Right renal pelvis (tissue), 4 donors: Measurements from ENCODE around the gene ARHGEF10L. TPM values are rescaled to one million over a fixed set of nuclear protein-coding genes. Genes with fewer than 3 reads are reported as not detected.

ENCODE experiments used
- DNase-seq, 4 donors: peaks; one replicate each; pipeline ENCODE4 v3.0.0-alpha.2; 2013; ENCODE audit warnings: low read depth in 4 of 4, low spot score in 3 of 4, missing footprints in 1 of 4
- polyA plus RNA-seq, 4 donors: library from polyadenylated mRNA; unstranded; fragments of 120-200 nt; gene quantifications; one replicate each; pipeline ENCODE4 v1.2.1, GENCODE V29; 2013; ENCODE audit not compliant: insufficient read length in 4 of 4

The ARHGEF10L gene
- polyA plus RNA-seq, 4 donors: 40.6 to 51.3 (median 44.6) TPM

DNA sequence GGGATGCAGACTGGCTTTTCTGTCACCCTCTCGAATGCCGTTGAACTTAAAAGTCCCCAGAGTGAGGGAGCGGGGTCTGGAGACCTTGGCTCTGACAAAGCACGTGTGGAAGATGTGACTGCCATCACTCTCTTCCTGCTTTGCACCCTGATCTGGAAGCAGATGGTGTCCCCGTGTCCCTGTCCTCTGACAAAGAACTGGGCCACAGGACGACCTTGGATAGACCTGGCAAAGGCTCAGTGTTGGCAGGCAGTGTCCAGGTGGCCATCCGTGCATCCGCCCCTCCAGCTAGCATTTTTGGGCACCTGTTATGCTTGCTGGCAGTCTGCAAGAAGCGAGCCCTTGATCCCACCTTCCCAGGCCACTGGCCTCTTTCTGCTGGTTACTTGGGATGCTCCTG, 27.4 kb downstream of the ARHGEF10L start:
- DNase-seq: no peak

DNA sequence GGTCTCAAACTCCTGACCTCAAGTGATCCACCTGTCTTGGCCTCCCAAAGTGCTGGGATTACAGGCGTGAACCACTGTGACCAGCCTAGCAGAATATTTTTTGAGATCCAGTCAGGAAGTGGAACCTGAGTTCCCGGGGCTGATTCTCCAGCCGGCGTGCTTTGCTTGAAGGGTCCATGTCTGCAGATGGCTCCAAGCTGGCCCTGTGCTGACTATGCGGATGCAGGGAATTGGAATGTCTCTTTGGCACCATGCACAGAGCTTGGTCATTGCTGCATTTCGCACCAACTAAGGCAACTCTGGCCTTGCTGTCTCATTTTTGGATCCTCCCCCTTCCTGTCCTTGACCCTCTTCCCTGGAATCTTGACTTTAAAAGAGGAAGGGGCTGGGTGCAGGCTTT, 28.1 kb downstream of the ARHGEF10L start:
- DNase-seq: no peak

DNA sequence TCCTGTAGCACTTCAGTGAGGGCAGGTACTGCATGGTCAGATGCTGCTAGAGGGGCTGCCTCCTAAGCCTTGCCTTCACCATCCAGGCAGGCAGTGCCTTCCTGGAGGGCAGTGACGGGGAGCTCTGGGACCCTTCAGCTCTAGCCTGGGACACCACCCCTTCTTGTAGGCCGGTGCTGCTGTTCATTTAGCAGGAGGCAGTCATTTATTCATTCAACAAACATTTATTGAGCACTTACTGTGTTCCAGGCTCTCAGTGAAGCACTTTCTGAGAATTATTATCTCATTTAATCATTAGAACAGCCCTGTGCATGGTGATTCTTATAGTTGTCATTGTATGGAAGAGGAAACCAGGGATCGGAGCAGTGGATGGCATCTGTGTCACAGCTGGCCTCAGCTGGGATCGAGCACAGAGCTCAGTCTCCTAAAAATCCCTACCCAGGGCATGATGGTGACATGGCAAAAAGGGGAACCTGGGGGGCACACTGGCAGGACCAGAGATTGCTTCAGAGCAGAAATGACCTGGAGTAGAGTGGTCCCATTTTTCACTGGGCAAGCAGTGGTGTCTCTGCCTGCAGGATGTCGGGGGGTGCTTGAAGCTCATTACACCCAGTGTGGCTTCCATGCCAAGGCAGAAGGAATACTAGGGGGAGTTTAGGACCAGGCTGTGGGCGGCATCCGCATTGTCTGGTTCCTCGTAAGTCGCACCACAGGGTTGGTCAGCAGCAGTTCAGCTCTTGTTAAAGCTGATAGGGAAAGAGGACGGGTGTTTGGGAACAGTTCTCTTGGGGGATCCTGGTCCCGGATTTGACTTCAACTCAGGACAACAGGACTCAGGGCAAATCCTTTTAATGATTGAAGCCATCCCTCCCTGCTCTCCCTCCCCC, 28.8 kb downstream of the ARHGEF10L start:
- DNase-seq: no peak

DNA sequence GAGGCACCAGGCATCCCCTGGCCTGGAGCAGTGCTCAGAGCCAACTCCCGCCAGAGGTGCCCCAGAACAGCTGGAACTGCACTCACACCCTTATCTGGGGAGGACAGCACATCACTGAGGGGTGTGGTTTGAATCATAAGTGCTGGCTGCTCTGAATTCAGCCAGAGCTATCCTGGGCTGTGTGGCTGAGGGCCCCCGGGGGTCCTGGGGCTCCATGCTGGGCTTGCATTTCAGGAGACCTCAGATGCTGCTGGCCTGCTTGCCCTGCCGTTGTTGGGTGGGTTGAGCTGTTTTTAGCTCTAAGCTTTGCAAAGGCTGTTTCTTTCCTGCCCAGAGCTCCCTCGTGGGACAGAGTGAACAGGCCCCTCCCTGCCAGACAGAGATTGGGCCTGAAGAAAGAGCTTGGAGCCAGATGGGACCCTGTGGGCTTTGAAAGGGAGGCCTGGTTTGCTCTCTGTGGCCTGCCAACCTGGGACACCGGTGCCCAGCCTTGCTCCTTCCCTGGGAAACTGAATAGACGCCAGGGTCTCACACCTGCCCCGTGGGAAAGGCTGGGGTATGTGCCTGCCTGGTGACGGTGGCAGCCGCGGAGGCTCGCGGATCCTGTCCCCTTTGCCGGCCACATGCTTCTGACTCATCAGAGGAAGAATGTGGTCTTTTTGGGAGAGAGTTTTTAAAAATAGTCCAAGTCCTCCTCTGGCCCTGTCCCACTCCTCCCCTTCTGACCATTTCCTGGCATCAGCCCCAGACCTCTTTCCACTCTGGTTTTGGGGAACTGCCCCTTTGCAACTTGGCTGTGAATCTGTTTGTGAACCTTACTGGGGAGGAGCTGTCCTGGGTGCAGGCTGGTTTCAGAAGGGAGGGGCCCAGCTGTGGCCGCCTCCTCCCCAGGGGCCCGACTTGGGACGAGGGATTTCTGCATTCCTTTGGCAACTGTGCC, 30.0 kb downstream of the ARHGEF10L start:
- no peak for DNase-seq

DNA sequence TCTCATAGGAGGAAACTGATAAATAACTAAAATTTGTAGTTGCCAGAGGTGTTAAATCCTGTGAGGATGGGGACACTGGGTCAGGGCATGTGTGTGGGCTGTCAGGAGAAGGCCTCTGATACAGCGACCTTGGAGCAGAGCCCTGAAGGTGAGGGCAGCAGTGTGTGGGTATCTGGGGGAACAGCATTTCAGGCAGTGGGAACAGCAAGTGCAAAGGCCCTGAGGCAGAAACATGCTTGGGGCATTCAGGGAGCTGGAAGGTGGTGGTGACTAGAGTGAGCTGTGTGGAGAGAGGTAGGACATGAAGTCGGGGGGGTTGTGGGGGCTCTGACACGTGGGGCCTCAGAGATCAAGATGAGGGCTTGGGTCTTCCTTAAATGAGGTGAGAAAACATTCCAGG, 30.7 kb downstream of the ARHGEF10L start:
- no peak for DNase-seq

DNA sequence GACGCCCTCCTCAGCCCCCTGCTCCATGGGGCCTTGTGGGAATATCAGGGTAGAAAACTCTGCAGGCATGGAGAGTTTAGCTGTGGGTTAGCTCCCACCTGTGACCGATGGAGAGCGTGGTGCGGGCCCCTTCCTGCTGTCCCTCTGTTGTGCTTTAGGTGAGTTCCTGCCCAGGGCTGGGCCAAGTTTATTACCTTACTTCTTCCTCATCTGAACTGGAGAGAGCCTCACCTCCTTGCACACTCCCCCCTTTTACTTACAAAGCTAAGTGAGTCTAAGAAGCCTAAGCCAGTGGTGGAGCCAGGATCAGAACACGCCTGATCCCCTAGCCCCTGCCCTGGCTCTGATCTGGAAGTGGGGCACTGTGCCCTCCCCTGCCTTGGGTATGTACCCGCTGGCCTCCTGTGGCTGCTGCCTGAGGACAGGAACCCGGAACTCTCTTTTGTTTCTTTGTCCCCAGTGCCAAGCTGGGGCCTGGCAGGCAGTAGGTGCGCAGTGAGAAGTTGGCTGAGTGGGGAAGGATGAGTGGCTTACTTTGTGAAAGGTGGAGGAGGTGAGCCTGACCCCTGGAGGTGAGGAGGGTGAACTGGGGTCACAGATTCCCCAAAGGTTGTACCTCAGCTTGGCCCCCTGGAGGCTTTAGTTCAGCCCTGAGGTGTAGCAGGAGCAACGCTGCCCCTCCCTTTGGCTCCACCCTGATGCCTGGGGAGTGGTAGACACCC, 32.9 kb downstream of the ARHGEF10L start:
- DNase-seq: no peak

DNA sequence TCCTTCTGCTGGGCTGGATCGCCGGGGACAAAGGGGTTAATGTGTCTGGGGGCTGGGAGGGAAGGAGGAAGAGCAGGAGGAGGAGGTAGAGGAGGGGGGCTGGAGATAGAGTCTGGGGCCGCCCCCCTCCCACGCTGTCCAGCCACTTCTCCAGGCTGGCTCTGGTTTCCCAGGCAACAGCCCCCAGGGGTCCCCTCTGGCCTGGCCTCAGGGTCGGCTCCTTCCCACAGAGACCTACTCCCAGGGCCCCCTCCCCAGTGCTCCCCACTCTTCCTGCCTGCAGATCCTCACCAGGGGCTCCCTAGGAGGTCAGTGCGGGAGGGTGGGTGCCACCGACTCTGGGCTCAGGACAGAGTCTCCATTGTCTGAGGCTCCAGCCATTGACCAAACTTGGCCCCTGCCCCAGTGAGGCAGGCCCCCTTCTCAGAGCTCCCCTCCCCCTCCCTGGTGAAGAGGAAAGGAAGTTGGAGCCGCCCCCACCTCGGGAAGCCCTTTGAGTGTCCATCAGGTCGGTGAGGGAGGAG, 34.1 kb downstream of the ARHGEF10L start:
- DNase-seq: no peak

DNA sequence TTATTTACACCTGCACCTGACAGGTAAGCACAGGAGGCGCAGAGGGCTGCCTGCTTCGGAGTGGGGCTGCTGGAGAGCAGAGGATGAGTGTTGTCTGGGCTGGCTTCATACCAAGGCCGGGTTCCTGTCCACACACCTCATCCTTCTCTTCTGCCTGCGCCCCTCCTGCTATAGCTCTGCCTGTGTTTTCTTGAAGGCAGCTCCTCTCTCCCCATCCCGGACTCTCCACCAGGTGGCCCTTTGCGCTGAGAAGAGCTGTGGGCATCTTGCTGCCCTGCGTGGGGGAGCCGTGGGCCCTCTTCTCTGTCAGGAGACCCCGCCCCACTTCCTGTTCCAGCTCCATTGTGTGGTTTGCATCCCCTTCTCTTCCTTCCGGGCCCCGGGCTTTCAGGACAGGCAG, 35.0 kb downstream of the ARHGEF10L start:
- no peak for DNase-seq

DNA sequence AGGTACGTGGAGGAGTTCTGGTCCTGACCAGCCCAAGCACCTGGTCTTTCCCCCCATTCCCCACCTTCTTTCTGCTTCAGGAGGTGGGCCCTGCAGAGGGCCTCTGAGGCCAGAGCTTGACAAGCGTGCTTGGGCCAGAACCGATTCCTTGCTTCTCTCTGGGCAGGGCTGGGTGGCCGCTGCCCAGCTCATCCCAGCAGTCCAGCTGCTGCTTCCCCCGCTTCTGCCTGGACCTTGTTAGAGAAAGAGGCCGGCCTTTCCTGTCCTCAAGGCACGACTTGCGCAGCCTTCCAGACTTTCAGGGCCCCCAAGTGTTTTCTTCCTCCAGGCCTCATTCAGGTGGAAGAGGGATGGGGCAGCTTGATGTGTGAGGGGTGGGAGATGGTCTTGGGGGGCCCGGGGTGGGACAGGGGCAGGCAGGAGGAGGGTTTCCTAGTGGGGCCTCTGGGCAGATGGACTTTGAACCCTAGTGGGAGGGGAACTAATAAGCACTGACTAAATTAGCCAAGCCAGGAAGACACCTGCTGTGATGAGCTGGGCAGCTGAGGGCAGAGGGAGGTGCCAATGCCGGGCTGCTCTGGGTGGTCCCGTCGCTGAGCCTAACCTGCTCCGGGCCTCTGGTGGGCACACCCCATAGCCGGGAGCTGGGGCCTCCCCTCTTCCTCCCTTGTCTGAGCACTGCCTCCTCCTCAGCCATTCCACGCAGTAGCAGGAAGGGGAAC, 36.5 kb downstream of the ARHGEF10L start:
- DNase-seq: no peak

DNA sequence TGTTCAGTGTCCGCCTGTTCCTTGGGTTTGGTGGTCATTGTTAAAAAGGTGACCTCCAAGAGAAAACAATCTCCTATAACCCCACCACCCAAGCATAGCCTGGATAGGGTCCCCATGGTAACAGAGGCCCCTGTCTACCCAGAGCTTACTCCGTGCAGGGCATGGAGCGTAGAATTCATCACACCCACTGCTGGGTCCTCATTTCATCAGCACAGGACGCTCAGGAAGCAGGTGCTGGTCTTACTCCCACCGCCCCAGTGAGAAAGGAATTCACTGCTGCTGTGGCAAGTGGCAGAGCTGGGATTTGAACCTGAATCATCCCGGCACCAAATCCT, 37.0 kb downstream of the ARHGEF10L start:
- no peak for DNase-seq

DNA sequence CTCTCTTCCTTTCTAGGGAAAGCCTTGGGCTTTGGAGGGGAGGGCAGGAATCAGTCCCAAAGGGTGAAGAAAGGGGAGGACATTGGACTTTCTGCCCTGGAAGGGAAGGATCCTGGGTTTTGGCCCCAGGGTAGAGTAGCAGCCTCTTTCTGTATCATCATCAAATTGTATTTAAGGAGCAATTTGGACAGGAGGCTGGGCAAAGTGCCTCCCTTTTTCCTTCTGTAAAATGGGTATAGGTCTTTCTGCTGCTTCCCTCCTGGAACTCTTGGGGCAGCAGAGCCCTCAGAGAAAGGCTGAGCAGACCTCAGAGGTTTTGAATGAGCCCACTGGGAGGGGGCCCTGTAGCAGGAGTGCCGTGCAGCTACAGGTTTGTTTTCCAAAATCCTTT, 38.4 kb downstream of the ARHGEF10L start:
- no peak for DNase-seq

DNA sequence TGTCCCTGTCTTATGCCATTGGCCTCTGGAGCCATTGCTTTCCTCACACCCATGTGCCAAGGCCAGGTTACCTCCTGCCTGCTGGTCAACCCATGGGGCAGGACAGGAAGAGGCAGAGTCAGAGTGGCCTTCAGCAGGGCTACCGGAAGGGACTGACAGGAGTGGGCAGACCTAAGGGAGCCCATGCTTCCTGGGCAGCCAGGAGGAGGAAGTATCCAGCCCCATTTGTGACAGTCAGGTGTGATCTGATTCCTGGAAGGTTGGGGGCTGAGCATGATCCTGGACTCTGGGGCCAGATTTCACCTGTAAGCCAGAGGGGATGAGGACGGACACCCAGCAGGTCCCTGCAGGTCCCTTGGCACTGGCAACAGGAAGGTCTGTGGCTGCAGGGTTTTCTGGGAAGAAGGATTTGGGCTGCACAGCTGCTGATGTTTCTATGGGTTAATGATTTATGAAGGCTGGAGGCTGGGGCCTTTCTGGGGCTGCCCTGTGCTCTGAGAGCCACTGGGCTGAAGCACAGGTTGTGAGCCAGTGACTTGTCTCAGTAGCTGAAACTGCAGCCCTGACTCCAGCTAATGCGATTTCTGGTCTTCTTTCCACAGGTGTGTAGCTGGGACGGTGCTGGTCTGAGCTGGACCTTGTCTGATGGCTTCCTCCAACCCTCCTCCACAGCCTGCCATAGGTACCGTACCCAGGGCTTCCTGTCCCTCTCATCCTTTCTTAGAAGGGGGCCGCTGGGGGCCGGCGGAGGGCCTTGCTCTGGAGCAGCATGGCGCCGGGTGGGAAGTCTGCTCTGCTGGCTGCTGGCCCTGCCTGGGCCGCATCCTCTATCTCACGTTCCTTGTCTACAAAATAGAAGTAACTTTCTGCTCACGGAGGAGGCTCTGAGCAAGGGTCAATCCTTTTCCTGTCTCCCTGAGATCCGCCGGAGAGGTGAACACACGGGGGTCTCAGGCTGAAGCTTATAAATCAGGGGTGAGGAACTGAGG, 40.7 kb downstream of the ARHGEF10L start:
- no peak for DNase-seq

DNA sequence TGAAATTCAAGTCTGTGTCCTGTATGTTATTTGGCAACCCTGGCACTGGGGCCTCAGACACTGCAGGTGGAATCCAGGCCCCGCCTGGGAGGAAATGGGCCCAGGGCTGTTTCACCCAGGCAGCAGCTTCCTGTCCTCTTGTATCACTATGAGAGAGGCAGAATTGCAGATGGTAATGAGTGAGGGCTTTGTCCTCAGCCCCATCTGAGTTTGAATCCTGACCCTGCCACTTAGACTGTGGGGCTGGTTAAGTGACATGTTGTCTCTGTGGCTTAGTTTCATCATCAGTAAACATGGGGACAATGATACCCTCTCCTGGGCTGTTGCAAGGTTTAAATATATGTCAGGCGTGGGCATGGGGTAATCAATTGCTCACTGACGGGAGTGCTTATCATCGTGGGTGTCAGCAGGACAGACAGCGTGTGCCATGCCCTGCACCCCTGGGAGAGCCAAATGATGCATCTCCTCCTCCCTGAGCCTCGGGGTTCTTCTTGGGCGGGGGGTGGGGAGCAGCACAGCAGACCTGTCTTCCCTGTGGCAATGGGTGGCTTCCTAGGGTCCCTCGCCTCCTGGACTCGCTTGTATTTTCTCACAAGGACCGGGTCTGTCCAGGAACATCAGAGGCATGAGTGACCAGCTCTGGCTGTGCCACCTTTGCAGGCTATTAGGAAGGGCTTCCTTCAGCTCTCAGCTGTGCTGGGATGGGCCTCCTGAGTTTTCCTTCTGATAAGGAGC, 42.1 kb downstream of the ARHGEF10L start:
- DNase-seq: no peak

DNA sequence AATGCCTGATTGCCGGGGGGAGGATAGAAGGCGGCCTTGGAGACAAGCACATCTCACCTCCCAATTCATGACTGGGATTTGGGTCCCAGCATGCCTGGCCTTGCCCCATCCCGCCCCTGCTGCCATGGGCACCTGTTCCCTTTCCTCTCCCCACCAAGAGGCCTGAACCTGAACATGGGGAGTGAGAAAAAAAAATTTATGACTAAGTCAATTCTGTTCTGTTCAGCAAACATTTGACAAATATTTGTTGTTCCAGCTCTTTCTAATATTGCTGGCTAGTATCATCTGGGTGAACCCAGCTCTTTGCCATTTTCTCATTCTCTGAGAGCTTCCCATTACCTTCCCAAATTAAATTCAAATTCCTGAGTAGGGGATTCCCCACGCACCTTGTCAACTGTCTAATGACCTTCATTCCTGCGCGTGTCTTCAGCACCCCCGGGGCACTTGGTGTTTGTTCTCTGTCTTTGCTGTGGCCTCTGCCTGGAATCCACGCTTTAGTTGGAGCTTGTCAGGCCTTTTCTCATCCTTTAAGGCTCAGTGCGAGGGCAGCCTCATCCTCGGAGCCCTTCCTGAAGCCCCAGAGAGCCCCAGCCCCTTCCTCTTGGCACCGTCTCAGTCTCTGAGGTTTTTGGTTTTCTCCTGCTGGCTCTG, 42.8 kb downstream of the ARHGEF10L start:
- no peak for DNase-seq

DNA sequence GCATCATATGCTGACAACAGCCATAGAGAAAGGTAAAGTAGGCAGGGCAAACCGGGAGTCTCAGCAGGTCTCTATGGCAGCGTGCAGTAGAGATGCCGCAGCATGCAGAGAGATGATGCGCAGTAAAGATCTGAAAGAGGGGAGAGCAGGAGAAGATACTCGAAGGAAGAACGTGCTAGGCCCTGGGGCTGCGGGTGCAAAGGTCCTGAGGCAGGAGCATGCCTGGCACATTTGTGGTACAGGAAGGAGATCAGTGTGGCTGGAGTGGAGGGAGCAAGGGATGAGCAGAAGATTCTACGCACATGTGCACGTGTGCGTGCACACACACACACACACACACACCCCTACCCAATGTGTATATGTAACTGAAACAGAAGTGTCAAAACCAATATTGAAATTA, 45.0 kb downstream of the ARHGEF10L start:
- DNase-seq: no peak

DNA sequence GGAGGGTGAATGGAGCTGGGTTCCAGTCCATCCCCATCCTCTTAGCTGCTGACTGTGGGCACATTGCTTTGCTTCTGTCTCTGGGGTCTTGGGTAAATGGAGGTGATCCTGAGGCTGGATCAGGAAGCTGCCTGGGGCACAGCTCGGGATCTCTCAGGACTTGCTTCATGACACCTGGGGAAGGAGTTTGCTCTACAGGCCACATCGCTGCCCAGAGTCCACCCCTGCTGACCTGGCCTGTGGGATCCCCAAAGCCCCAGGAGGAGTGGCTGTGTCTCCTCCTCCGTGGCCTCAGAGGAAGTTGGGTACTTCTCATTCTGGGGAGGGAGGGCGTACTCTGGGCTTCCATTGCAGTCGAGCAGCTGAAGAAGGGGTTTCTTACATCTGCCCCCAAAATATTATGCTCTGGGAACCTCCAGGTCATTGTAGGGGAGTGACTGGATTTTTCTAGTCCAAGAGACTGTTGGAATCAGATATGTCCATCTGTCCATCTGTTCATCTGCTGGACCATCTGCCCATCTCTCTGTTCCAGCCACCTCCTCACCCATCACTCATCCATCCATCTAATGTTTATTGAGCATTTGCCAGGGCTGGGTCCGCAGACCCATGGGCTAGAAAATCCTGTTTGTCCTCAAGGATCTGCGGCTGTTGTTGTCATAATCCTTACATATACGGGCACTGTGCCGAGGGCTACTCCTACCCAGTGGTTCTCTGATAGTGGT, 45.9 kb downstream of the ARHGEF10L start:
- no peak for DNase-seq
